Left lung (tissue), 10 donors: Measurements from ENCODE around the gene TIAM1. TPM values are rescaled to one million over a fixed set of nuclear protein-coding genes. Genes with fewer than 3 reads are reported as not detected.

Experiments
- ATAC-seq: fragments of 200-7000 bp; cut with Tn5 transposase; one replicate; pipeline ENCODE4 v1.9.1; 2020; ENCODE audit warnings: moderate library complexity
- DNase-seq, 4 donors: peaks; one replicate each; pipeline ENCODE4 v3.0.0-alpha.2; 2013 to 2020
- H3K27ac ChIP-seq, 2 donors: fragments of 200-600 bp; sonication (generic) in 1 of 2; one replicate each; pipeline versions ENCODE4 v1.5.0 to v1.8.0; 2020 to 2021
- H3K27me3 ChIP-seq, 2 donors: fragments of 200-600 bp; sonication (generic) in 1 of 2; one replicate each; pipeline versions ENCODE4 v1.5.0 to v1.8.0; 2020 to 2021
- H3K36me3 ChIP-seq, 2 donors: fragments of 200-600 bp; sonication (generic) in 1 of 2; one replicate each; pipeline versions ENCODE4 v1.5.0 to v1.8.0; 2020 to 2021
- H3K4me1 ChIP-seq, 2 donors: fragments of 200-600 bp; one replicate each; pipeline ENCODE4 v1.8.0; 2021
- H3K4me3 ChIP-seq, 2 donors: fragments of 200-600 bp; sonication (generic) in 1 of 2; one replicate each; pipeline versions ENCODE4 v1.5.0 to v1.8.0; 2020 to 2021; ENCODE audit warnings: mild to moderate bottlenecking in 1 of 2
- H3K9me3 ChIP-seq, 2 donors: fragments of 200-600 bp; sonication (generic) in 1 of 2; one replicate each; pipeline versions ENCODE4 v1.5.0 to v1.8.0; 2020 to 2021
- intact Hi-C, 2 donors: fragments of 100-400 bp; cut with DNase I; formaldehyde crosslinking; loops; one replicate each; pipeline versions ENCODE4 v1.11.2 to v1.14.2; 2022
- polyA plus RNA-seq, 6 donors: library from polyadenylated mRNA; unstranded; fragments of 120-200 nt; gene quantifications; one replicate each; pipeline ENCODE4 v1.2.1, GENCODE V29; 2013; ENCODE audit not compliant: insufficient read length in 6 of 6
- total RNA-seq, 2 donors: library from RNA; stranded (reverse); fragmentation: NEBNext Ultra II Directional; extraction: Animal tissue kit (Norgen Biotek cat#: 25700); gene quantifications; one replicate each; pipeline ENCODE4 v1.2.1, GENCODE V29; 2021
- TF ChIP-seq, protein P1 (sequence below), 2 donors: fragments of 200-600 bp; sonication (generic) in 1 of 2; IDR thresholded peaks; one replicate each; pipeline versions ENCODE4 v1.5.0 to v1.8.0; 2021; ENCODE audit warnings: antibody characterized with exemption in 2 of 2
- donor health status: DM: no; HTN: yes; CAD: no.
- donor health status: DM: no; HTN: no; CAD: no.

The TIAM1 gene
- total and polyA plus RNA-seq, 8 donors = 9.7 to 65.5 (median 49.5) TPM

DNA sequence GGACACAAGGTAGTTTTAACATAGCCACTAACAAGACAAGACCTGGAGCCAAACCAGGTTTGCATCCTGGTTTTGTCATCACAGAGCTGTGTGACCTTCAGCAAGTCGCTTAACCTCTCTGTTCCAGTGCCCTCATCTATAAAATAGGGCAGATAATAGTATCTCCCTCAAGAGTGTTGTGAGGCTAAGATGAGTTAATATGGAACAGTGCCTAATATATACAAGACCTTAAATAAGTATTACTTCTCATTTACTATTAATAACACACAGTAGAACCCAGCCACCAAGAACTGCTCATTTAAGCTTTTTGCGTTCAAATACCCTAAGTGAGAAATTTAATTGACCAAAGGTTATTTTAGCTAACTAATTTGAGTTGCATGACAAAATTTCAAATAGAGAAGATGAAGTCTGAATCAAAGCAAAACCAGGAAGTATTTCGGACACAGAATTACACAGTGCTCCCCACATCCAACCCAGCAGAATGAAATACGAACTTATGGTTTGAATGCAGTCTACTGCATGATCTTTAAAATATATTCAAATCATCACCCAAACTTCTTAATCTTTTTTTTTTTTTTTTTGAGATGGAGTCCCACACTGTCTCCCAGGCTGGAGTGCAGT, 181.9 kb downstream of the TIAM1 start:
- no peak for DNase-seq
- H3K9me3 ChIP-seq = peaks cover 0 to 5% of the 10 kb centered on the region in 2 donors
- H3K4me1 ChIP-seq = peaks cover 0 to 11% of the 10 kb centered on the region in 2 donors
- no peak for ATAC-seq
- TF ChIP-seq, protein P1, sequence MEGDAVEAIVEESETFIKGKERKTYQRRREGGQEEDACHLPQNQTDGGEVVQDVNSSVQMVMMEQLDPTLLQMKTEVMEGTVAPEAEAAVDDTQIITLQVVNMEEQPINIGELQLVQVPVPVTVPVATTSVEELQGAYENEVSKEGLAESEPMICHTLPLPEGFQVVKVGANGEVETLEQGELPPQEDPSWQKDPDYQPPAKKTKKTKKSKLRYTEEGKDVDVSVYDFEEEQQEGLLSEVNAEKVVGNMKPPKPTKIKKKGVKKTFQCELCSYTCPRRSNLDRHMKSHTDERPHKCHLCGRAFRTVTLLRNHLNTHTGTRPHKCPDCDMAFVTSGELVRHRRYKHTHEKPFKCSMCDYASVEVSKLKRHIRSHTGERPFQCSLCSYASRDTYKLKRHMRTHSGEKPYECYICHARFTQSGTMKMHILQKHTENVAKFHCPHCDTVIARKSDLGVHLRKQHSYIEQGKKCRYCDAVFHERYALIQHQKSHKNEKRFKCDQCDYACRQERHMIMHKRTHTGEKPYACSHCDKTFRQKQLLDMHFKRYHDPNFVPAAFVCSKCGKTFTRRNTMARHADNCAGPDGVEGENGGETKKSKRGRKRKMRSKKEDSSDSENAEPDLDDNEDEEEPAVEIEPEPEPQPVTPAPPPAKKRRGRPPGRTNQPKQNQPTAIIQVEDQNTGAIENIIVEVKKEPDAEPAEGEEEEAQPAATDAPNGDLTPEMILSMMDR (IDR thresholded peaks at IDR 0.05) = no peak
- no peaks in the 10 kb centered on the region for H3K36me3 ChIP-seq
- intact Hi-C loops = no loop called here
- no peaks in the 10 kb centered on the region for H3K27me3 ChIP-seq
- no peak overlapping the region for H3K27ac ChIP-seq
- H3K4me3 ChIP-seq = no peak overlapping the region

GRCh38 chr21:31161157-31161556, 182.9 kb downstream of the TIAM1 start:
- Histone ChIP-seq H3K4me1 (peaks cover 0 to 11% of the 10 kb centered on the region in 2 donors), H3K4me3 (no peak overlapping the region), H3K9me3 (peaks cover 0 to 16% of the 10 kb centered on the region in 2 donors), H3K27ac (no peak overlapping the region), H3K36me3 (no peaks in the 10 kb centered on the region), H3K27me3 (no peaks in the 10 kb centered on the region)
- DNase-seq (peak in 1 of 4 donors; percentile 30), ATAC-seq (no peak)
- intact Hi-C loops = no loop called here
- TF ChIP-seq, protein P1 (IDR thresholded peaks at IDR 0.05) = no peak

DNA sequence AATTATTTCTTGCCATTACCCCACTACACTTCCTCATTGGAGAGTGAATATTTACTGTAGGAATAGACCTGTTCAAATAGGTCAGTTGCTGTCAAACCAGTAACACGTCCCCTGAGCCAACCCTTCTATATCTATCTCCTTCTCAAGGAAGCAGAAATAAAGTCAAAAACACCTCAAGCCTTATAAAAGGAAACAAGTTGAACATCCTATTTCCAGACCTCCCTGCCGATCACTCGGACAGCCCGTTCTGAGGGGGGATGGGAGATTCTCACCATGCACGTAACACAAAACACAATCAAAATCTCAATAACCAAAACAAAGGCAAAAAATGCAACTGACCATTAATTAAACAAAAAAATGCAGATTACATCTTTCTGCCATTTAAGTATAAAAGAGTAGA, 184.3 kb downstream of the TIAM1 start:
- H3K27ac ChIP-seq = no peak overlapping the region
- DNase-seq (no peak), ATAC-seq (no peak)
- TF ChIP-seq, protein P1 (IDR thresholded peaks at IDR 0.05) = no peak
- peaks cover 0 to 11% of the 10 kb centered on the region in 2 donors for H3K4me1 ChIP-seq
- no peaks in the 10 kb centered on the region for H3K36me3 ChIP-seq
- intact Hi-C loops = no loop called here
- no peak overlapping the region for H3K4me3 ChIP-seq
- H3K9me3 ChIP-seq = peaks cover 0 to 27% of the 10 kb centered on the region in 2 donors
- no peaks in the 10 kb centered on the region for H3K27me3 ChIP-seq

- Histone ChIP-seq H3K27me3 (no peaks in the 10 kb centered on the region), H3K9me3 (peaks cover 0 to 27% of the 10 kb centered on the region in 2 donors), H3K36me3 (no peaks in the 10 kb centered on the region), H3K4me3 (no peak overlapping the region), H3K27ac (no peak overlapping the region), H3K4me1 (peaks cover 0 to 11% of the 10 kb centered on the region in 2 donors)
- no peak for ATAC-seq
- TF ChIP-seq, protein P1 (IDR thresholded peaks at IDR 0.05) = no peak
- peak in 2 of 4 donors; percentile 48 to 68 for DNase-seq
- intact Hi-C loops = no loop called here
Measured at GRCh38 chr21:31158789-31159581, 185.1 kb downstream of the TIAM1 start.

- Histone ChIP-seq H3K4me1 (peaks cover 0 to 11% of the 10 kb centered on the region in 2 donors), H3K9me3 (peaks cover 0 to 27% of the 10 kb centered on the region in 2 donors), H3K27ac (no peak overlapping the region), H3K27me3 (no peaks in the 10 kb centered on the region), H3K4me3 (no peak overlapping the region), H3K36me3 (no peaks in the 10 kb centered on the region)
- intact Hi-C loops = no loop called here
- DNase-seq (no peak), ATAC-seq (no peak)
- TF ChIP-seq, protein P1 (IDR thresholded peaks at IDR 0.05) = no peak
Measured at GRCh38 chr21:31157756-31158155, 186.3 kb downstream of the TIAM1 start.
